ENCODE results near the gene PIF1. TPM values are rescaled to one million over a fixed set of nuclear protein-coding genes. Genes with fewer than 3 reads are reported as not detected.

The PIF1 gene
- total and polyA plus RNA-seq, 2 of the 4 experiments (the other 2 are of a cell fraction) = 3.9 to 19.9 TPM

GRCh38 chr15:64807051-64807749 lies 18.2 kb downstream of the PIF1 start:
- POLR2A ChIA-PET (ENCODE audit: unreplicated experiment) = no interaction called here
- H2AFZ ChIP-seq (replicated peaks; ENCODE audit: low read length, poor library complexity) = peak overlapping the region; percentile 56
- intact Hi-C loops (cut with micrococcal nuclease) (no loop called here), in situ Hi-C loops (cut with MboI; ENCODE audit: low sequenced_read_pairs) (no loop called here), dilution Hi-C loops (cut with HindIII; ENCODE audit: low sequenced_read_pairs, unreplicated experiment) (no loop called here)
- H3K4me3 ChIP-seq (ENCODE audit: insufficient read depth, low read depth, low read length) = no peak overlapping the region
- H3K9ac ChIP-seq (ENCODE audit: low read depth, low read length) = no peak overlapping the region
- no peaks in the 10 kb centered on the region; the same call in 1 of the 2 replicates for H3K27me3 ChIP-seq (ENCODE audit: control insufficient read depth, insufficient read depth, low read length)
- no peak overlapping the region for H4K91ac ChIP-seq (ENCODE audit: insufficient read depth, low read depth, low read length)
- H3K18ac ChIP-seq (ENCODE audit: low read depth, low read length) = no peak overlapping the region
- no peak overlapping the region for H3K23ac ChIP-seq (ENCODE audit: low read depth, low read length)
- 0 out of 2 replicates have a peak, but pooled peaks cover under 1% of the 10 kb centered on the region for H3K9me1 ChIP-seq (ENCODE audit: insufficient read depth, low read length)
- TF ChIP-seq MAZ (IDR thresholded peaks at IDR 0.05; ENCODE audit: borderline replicate concordance, low read depth, low read length) (no peak), RFX5 (IDR thresholded peaks at IDR 0.05; ENCODE audit: low read depth, low read length) (no peak), MXI1 (IDR thresholded peaks at IDR 0.05; ENCODE audit: borderline replicate concordance, low read depth, low read length) (no peak), MAFK (IDR thresholded peaks at IDR 0.05; ENCODE audit: low read depth, low read length) (no peak), RAD21 (IDR thresholded peaks at IDR 0.05; ENCODE audit: low read length) (no peak), SMC3 (IDR thresholded peaks at IDR 0.05; ENCODE audit: low read depth, low read length) (no peak), RCOR1 (IDR thresholded peaks at IDR 0.05; ENCODE audit: insufficient replicate concordance, low read length) (no peak), CTCF (conservative IDR thresholded peaks at IDR 0.05; ENCODE audit: low read depth, low read length) (no peak), CHD1 (IDR thresholded peaks at IDR 0.05; ENCODE audit: low read depth, low read length) (no peak), POLR2A (IDR thresholded peaks at IDR 0.05; ENCODE audit: low read depth, low read length) (no peak), CEBPB (IDR thresholded peaks at IDR 0.05; ENCODE audit: low read depth, low read length) (no peak), USF2 (IDR thresholded peaks at IDR 0.05; ENCODE audit: low read depth, low read length) (no peak), ELK1 (IDR thresholded peaks at IDR 0.05; ENCODE audit: borderline replicate concordance, low read depth, low read length) (no peak), FOS (IDR thresholded peaks at IDR 0.05; ENCODE audit: low read depth, low read length) (no peak)
- H2AK9ac ChIP-seq (replicated peaks; ENCODE audit: low read depth, low read length, poor library complexity) = no peak overlapping the region
- no peak overlapping the region for H2BK5ac ChIP-seq (ENCODE audit: low read depth, low read length, poor library complexity, severe bottlenecking)
- DNase-seq = no peak
- BruUV-seq (replicated peaks) = no TSS peak
- no peak overlapping the region for H3K4ac ChIP-seq (ENCODE audit: low read depth, low read length)
- H3K79me1 ChIP-seq (ENCODE audit: low read depth in 1 of 2, low read length in 2 of 2) = no peaks in the 10 kb centered on the region
- peaks cover under 1% of the 10 kb centered on the region for H3K4me1 ChIP-seq (ENCODE audit: control insufficient read depth, insufficient read depth, low read length)
- WGBS, 2 experiments (ENCODE audit: extremely low coverage in 2 of 2, insufficient read length in 1 of 2) = 75% methylated on average over 2 of the region's 13 CpGs; no CpG with 5 or more reads in 1 of the 2 experiments
- H3K56ac ChIP-seq (ENCODE audit: extremely low read depth, insufficient read depth, low read length) = no peak overlapping the region
- no peaks in the 10 kb centered on the region for H3K9me3 ChIP-seq (ENCODE audit: control insufficient read depth, insufficient read depth, low read length)
- ATAC-seq (ENCODE audit: low read depth) = no peak
- no peaks in the 10 kb centered on the region for H4K20me1 ChIP-seq (ENCODE audit: insufficient read depth, low read length)
- no peak overlapping the region for H2AK5ac ChIP-seq (ENCODE audit: low read depth, low read length)
- H3K4me2 ChIP-seq (ENCODE audit: low read depth, low read length) = no peak overlapping the region
- H4K5ac ChIP-seq (ENCODE audit: low read depth, low read length) = no peak overlapping the region
- CTCF ChIA-PET = no interaction called here
- H3K27ac ChIP-seq (ENCODE audit: insufficient read depth, low read length) = no peak overlapping the region
- no peak overlapping the region for H3K14ac ChIP-seq (replicated peaks; ENCODE audit: low read depth, low read length)
- H2BK120ac ChIP-seq (ENCODE audit: low read depth, low read length) = no peak overlapping the region
- H4K8ac ChIP-seq (ENCODE audit: low read depth in 2 of 2, low read length in 2 of 2) = no peak overlapping the region
- no peaks in the 10 kb centered on the region for H3K36me3 ChIP-seq (ENCODE audit: control insufficient read depth, insufficient read depth, low read length)
- no peak overlapping the region for H2BK20ac ChIP-seq (ENCODE audit: low read depth, low read length)
- H2BK15ac ChIP-seq (ENCODE audit: low read depth, low read length) = no peak overlapping the region

All from IMR-90 (cell line).